ENCODE results near the gene MEF2D. TPM values are rescaled to one million over a fixed set of nuclear protein-coding genes. Genes with fewer than 3 reads are reported as not detected.

MEF2D gene
- total RNA-seq, 1 donor from 2014 or later, result 52.6 TPM

- intact Hi-C loops (cut with micrococcal nuclease), result loop anchor here (1.0 kb wide), 1 partner anchor 8 kb away; no protein-coding TSS in a partner anchor
Observed at GRCh38 chr1:156490401-156491032, 10.1 kb downstream of the MEF2D start.

GRCh38 chr1:156489935-156490293 lies 10.7 kb downstream of the MEF2D start:
- intact Hi-C loops (cut with micrococcal nuclease), result loop anchor here (1.0 kb wide), 1 partner anchor 8 kb away; no protein-coding TSS in a partner anchor

- intact Hi-C loops (cut with micrococcal nuclease), result no loop called here
Observed at GRCh38 chr1:156489166-156489934, 11.2 kb downstream of the MEF2D start.

GRCh38 chr1:156488566-156489165 lies 11.9 kb downstream of the MEF2D start:
- intact Hi-C loops (cut with micrococcal nuclease), result no loop called here

GRCh38 chr1:156487862-156488261 lies 12.7 kb downstream of the MEF2D start:
- intact Hi-C loops (cut with micrococcal nuclease), result no loop called here

- intact Hi-C loops (cut with micrococcal nuclease), result no loop called here
Observed at GRCh38 chr1:156486421-156487344, 13.9 kb downstream of the MEF2D start.

GRCh38 chr1:156485984-156486383 lies 14.6 kb downstream of the MEF2D start:
- intact Hi-C loops (cut with micrococcal nuclease), result no loop called here

- intact Hi-C loops (cut with micrococcal nuclease), result no loop called here
Observed at GRCh38 chr1:156484480-156485058, 16.0 kb downstream of the MEF2D start.

- intact Hi-C loops (cut with micrococcal nuclease), result no loop called here
Observed at GRCh38 chr1:156483397-156483796, 17.2 kb downstream of the MEF2D start.

GRCh38 chr1:156482276-156482675 lies 18.3 kb downstream of the MEF2D start:
- intact Hi-C loops (cut with micrococcal nuclease), result no loop called here

GRCh38 chr1:156481527-156481926 lies 19.0 kb downstream of the MEF2D start:
- intact Hi-C loops (cut with micrococcal nuclease), result loop anchor here (2.0 kb wide), 3 partner anchors 63 to 119 kb away; partner anchors contain the start of gene GPATCH4

- intact Hi-C loops (cut with micrococcal nuclease), result loop anchor here (1.0 to 2.0 kb wide), 7 partner anchors 21 to 128 kb away; partner anchors contain the start of gene GPATCH4
Observed at GRCh38 chr1:156480411-156481192, 20.0 kb downstream of the MEF2D start.

GRCh38 chr1:156480016-156480370 lies 20.6 kb downstream of the MEF2D start:
- intact Hi-C loops (cut with micrococcal nuclease), result loop anchor here (1.0 to 2.0 kb wide), 7 partner anchors 21 to 128 kb away; partner anchors contain the start of gene GPATCH4

GRCh38 chr1:156479093-156480015 lies 21.2 kb downstream of the MEF2D start:
- intact Hi-C loops (cut with micrococcal nuclease), result loop anchor here (1.0 to 10.0 kb wide), 8 partner anchors 22 to 129 kb away; partner anchors contain the start of gene GPATCH4

- intact Hi-C loops (cut with micrococcal nuclease), result loop anchor here (10.0 kb wide), 1 partner anchor 47 kb away; no protein-coding TSS in a partner anchor
Observed at GRCh38 chr1:156478250-156478627, 22.3 kb downstream of the MEF2D start.

- intact Hi-C loops (cut with micrococcal nuclease), result loop anchor here (10.0 kb wide), 1 partner anchor 47 kb away; no protein-coding TSS in a partner anchor
Observed at GRCh38 chr1:156477526-156478249, 22.9 kb downstream of the MEF2D start.

- intact Hi-C loops (cut with micrococcal nuclease), result loop anchor here (10.0 kb wide), 1 partner anchor 48 kb away; no protein-coding TSS in a partner anchor
Observed at GRCh38 chr1:156476501-156477298, 23.9 kb downstream of the MEF2D start.
